GM18519 (cell line): ENCODE measurements around the gene SIM2.

Experiments
- ATAC-seq: cut with Tn5 transposase; IDR thresholded peaks from one replicate; pipeline ENCODE4 v1.9.1; 2021; ENCODE audit warnings: mild to moderate bottlenecking, moderate library complexity; ENCODE audit not compliant: unreplicated experiment, low FRiP score

Gene SIM2

DNA sequence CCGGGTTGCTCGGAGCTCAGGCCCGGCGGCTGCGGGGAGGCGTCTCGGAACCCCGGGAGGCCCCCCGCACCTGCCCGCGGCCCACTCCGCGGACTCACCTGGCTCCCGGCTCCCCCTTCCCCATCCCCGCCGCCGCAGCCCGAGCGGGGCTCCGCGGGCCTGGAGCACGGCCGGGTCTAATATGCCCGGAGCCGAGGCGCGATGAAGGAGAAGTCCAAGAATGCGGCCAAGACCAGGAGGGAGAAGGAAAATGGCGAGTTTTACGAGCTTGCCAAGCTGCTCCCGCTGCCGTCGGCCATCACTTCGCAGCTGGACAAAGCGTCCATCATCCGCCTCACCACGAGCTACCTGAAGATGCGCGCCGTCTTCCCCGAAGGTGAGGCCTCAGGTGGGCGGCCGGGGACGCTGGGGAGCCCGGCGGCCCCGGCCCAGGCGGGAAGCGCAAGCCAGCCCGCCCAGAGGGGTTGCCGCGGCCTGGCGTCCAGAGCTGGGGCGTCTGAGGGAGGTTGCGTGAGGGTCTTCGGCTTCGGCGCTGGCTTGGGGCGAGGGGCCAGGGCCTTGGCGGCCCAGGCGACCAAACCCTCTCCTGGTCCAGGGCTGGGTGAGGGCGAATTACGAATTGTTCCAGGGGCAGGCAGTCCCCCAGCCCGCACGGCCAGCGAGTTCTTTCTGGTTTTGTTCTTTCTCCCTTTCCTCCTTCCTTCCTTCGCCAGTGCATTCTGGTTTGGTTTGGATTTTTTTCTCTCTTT, 805 bp downstream of the SIM2 start:
- no peak for ATAC-seq

DNA sequence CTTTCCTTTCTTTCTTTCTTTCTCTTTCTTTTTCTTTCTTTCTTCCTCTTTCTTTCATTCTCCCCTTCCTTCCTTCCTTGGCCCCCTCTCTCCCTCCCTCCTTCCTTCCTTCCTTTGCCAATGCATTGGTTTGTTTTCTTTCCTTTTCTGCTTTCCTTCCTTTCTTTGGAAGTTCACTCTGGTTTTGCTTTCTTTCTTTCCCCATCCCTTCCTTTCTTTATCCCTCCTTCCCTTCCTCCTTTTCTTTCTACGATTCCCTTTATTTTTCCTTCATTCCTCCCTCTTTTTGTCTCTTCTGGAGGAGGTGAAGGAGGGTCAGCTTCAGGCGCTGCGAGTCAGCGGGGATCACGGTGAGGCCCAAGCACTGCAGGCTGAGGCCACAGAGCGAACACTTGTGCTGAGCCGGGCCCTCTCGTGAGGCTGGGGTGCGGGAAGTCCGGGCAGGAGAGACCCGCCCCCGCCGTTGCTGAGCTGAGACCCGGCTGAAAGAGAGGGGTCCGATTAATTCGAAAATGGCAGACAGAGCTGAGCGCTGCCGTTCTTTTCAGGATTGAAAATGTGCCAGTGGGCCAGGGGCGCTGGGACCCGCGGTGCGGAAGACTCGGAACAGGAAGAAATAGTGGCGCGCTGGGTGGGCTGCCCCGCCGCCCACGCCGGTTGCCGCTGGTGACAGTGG, 1.5 kb downstream of the SIM2 start:
- no peak for ATAC-seq

DNA sequence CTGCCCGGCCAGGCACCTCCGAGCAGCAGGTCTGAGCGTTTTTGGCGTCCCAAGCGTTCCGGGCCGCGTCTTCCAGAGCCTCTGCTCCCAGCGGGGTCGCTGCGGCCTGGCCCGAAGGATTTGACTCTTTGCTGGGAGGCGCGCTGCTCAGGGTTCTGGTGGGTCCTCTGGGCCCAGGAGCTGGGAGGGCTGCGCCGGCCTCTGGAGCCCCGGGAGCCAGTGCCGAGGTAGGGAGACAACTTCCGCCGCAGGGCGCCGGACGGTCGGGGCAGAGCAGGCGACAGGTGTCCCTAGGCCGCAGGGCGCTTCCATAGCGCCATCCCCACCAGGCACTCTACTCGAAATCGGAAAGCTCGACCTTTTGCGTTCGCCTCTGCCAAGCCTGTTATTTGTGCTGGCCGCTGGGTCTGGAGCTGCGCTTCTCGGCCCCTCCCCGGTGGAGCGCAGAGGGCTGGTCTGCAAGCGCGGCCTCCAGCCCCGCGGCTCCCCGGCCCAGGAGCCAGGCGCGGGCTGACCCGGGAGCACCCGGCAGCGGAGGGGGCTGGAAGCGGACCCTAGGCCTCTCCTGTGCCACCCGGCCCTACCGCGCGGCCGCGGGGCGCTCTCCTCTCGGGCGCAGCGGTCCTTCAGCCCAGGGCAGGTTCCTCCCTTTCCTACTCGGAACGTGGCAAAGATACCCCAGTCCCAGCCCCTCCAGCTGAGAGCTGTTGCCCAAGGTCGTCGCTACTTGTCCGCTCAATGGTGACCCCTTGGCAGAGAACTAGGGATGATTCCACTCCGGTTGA, 2.2 kb downstream of the SIM2 start:
- no peak for ATAC-seq

DNA sequence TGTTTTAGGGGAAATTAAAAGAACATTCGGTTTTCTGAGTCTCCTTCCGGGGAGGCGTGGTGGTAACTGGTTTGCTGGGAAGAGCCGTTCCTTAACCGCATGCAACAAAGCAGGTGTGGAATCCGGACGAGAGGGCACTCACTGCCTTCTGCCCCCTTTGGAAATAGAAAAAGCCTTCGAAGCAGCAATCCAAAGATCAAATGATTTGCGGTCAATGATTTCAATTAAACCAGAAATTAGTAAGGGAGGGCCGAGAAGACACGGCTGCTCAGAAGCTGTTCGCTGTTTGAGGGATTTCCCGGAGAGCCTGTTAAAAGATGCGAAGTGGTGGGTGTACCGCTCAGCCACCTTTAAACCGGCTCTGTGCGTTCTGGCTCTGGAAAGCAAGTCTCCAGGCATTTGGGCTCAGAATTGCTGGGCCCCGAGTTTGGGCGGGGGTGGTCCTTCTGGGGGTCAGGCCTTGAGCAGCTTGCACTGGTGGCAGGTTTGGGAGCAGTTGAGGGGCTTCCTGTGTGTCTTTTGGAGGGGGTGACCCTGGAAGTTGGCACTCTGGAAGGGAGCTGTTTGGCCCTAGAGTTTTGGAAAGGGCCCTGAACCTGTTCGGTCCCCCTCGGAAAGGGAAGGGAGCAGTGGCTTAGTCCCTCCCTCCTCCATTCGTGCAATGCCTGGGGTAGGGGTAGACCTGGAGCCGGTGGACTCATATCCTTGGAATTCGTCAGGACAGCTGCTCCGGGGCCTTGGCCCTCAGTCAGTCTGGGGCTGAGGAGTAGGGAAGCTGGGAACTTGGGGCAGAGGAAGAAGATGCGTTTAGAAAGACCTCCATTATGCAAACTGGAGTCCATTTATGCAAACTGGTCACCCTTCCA, 3.1 kb downstream of the SIM2 start:
- no peak for ATAC-seq

DNA sequence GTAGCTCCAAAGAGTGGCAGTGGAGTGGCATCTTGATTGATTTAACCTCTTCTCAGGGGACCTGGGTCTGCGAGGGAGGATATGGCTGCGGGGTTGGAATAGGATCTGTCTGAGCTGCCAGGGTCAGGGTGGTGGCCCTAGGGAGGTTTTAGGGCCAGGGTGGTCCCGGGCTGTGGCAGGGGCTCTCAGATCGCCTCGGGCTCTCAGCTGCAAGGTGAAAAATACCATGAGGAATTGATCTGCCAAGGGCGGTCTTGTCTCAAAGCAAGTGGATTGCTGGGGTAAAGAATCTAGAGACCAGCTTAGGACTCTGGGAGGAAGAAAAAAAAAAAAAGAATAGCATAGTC, 3.7 kb downstream of the SIM2 start:
- ATAC-seq, result no peak

DNA sequence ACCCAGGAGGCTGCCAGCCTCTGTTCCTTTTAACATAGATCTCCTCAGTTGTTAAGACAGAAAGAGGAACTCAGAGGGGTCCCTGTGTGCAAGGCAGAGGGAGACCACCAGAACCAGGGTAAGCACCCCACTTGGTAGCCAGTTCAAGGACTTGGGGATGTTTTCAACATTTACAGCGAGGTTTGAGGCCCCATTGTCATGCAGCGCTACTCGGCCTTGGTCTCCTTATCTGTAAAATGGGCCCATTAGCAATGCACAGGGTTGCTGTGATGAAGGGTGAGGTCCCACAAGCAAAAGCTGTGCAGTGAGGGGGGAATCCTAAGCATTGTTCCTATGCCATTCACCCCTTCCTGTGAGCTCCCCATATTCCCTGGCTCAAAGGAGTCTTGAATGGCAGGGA, 4.2 kb downstream of the SIM2 start:
- no peak for ATAC-seq

DNA sequence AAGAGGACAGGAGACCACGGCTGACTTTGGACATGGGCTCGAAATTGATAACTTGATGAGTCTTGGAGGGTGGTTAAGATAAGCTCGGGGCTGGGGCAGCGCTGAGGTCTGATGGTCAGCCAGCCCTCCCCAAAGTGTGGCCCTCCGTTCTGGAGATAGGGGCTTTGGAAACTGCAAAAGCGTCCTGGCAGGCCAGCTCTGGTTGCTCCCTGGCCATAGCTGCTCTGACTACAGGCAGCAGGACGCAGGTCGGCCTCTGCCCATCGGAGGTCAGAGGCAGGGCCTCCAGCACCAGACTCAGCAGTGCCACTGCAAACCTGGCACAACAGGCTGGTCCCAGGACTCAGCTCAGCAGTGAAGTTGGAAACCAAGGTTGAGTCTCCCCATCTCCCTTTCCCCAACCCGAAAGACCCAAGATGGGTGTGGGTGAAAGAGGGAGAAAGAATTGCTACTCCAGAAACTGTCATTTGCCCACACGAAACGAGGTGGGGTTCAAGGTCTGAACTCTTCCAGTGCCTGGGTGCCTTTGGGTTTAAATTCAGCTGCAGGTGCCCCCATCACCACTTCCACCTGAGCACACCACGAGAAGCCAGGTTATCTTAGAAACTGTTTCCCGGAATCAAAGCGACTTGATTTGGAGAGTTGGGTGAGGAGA, 4.8 kb downstream of the SIM2 start:
- no peak for ATAC-seq

DNA sequence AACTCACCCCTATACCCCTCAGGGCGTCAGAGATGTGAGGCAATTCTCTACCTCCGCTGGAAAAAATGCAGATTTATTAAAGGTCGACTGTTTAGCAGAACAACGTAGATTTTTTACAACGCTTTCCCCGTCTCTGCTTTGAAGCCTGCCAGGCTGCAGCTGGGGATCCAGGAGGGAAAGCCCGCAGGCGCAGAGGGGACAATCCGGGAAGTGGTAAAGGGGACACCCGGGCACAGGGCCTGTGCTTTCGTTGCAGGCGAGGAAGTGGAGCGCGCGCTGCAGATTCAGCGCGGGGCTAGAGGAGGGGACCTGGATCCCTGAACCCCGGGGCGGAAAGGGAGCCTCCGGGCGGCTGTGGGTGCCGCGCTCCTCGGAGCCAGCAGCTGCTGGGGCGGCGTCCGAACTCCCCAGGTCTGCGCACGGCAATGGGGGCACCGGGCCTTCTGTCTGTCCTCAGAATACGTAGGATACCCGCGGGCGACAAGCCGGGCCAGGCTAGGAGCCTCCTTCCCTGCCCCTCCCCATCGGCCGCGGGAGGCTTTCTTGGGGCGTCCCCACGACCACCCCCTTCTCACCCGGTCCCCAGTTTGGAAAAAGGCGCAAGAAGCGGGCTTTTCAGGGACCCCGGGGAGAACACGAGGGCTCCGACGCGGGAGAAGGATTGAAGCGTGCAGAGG, 5.5 kb downstream of the SIM2 start:
- ATAC-seq, result no peak

DNA sequence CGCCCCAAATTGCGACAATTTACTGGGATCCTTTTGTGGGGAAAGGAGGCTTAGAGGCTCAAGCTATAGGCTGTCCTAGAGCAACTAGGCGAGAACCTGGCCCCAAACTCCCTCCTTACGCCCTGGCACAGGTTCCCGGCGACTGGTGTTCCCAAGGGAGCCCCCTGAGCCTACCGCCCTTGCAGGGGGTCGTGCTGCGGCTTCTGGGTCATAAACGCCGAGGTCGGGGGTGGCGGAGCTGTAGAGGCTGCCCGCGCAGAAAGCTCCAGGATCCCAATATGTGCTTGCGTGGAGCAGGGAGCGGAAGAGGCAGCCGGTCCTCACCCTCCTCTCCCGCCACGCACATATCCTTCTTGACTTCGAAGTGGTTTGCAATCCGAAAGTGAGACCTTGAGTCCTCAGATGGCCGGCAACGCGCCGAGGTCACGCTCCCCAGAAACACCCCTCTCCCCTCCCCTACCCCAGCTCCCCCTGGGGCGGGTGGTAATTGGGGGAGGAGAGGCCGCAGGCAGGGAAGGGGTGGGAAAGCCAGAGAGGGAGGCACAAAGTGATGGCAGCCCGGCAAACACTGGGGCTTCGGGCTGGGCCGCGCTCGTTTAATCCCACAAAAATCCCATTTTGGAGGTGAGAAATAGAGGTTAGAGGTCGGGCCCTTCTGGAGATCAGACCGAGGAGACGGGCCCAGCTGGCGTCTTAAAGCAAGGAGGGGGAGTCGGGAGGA, 6.2 kb downstream of the SIM2 start:
- no peak for ATAC-seq

DNA sequence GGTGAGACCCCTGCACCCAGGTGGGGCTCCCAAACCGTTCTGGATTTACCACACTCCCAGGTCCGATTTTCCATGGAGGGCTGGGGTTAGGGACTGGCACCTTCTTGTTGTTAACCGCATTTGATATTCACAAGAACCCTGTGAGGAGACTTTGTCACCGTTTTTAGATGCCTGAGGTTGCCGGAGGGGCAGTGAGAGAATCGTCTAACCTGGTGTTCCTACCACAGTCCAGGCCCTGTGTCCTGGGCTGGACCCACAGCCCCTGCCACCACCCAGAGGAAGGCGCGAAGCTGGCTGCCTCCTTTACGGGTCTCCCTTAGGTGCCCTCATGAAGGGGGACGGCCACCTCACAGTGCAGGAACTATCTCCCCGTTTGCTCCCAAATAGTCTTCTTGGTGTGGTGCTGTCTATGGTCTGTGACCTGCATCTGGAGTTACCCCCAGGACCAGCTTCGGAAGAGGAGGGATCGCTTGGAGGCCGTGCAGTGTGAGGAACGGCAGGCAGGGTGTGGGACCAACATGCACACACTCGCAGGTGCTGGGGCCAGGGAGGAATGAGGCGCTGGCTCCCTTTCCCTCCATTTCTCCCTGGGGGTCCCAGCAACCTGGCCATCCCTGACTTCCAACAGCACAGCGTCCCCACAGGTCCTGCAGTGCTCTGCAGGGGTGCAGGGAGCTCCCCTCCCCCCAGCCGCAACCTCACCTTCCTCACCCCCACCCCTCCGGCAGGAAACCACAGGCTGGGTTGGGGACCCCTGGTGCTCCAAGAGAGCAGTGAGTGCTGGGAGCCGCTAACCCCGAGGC, 7.0 kb downstream of the SIM2 start:
- no peak for ATAC-seq

DNA sequence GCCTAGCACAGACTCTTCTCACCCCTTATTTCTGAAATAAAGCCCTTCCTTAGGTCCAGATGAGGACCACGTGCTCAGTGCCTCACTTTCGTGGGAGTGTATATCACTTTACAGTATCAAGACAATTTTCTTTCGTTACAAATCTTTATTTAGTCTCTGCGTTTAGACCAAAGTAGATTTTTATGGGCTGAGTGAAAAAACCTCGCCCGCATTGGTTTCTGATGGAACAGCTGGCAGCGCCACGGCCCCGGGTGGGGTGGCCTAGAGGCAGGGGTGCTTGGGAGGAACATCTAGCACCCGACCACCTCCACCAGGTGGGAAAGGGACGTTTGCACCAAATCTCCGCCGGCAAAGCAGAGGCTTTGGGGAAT, 7.6 kb downstream of the SIM2 start:
- ATAC-seq, result no peak

DNA sequence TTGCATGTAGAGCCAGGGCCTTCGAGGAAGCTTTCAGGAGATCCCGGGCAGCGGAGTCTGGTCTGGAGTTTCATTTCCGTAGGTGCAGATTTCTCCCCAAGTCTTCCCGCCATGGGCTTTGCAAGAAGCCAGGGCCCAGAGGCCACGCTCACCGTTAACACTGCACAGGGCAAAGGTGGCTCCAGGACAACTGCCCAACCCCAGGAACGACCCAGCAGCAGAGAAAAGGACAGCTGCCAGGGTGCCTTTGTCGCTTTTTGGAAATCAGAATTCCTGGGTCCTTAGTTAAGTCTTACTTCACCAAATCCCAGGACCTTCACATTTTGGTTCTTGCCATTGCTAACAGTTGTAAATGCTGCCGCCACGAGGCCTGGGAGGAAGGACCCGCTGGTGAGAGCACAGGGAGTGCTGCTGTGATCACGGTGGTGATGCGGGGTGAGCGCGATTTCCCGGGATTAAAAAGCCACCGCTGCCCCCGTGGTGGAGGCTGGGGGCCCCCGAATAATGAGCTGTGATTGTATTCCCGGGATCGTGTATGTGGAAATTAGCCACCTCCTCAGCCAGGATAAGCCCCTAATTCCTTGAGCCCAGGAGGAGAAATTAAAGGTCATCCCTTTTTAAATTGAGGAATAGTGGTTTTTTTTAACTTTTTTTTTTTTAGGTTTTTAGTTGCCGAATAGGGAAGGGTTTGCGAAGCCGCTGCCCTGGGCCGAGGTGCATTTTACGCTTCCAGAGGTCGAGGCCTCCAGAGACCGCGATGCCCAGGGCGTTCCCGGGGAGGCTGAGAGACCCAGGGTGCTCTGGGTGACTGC, 8.2 kb downstream of the SIM2 start:
- no peak for ATAC-seq

DNA sequence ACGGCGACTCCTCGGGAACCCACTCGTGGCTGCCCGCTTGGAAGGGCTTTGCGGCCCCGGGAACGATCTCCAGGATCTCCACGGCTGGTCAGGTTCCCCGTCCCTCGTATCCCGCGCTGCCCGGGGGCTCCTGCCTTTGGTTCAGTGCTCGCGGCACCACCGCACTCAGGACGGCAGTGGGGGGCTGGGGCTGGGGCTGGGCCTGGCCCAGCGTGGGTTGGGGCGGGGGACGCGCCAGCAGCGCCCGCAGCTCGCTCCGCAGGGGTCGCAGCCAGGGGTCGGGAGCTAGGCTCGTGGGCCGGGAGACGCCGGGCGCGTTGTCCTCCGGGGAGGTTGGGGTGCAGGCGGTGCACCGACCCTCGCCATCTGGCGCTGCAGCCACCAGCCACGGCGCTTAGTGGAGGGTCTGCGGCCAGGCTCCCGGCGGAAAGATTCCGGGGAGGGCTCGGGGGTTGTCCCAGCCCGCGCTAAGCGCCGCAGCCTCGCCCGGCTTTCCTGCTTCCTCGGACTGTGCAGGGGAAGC, 8.9 kb downstream of the SIM2 start:
- no peak for ATAC-seq

DNA sequence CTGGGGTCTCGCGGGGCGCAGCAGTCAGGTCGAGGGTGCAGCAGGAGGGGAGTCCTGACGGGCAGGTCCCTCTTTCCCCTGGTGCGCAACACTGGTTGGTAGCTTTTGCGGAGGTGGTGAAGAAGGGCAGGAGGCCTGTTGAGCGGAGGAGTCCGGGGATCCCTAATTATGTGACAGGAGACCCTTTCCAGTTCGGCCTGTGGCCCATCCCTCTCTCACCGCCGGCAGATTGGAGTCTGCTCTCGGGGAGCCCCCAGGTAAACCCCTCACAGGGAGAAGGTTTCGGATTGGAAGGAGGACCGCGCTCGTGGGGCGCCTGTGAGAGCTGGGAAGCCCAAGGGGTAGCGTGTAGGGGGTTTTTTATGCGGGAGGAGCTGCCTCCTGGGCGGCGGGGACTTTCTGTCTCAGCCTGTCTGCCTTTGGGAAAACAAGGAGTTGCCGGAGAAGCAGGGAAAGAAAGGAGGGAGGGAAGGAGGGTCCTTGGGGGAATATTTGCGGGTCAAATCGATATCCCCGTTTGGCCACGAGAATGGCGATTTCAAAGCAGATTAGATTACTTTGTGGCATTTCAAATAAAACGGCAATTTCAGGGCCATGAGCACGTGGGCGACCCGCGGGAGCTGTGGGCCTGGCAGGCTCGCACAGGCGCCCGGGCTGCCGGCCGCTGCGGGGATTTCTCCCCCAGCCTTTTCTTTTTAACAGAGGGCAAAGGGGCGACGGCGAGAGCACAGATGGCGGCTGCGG, 9.5 kb downstream of the SIM2 start:
- ATAC-seq, result no peak

DNA sequence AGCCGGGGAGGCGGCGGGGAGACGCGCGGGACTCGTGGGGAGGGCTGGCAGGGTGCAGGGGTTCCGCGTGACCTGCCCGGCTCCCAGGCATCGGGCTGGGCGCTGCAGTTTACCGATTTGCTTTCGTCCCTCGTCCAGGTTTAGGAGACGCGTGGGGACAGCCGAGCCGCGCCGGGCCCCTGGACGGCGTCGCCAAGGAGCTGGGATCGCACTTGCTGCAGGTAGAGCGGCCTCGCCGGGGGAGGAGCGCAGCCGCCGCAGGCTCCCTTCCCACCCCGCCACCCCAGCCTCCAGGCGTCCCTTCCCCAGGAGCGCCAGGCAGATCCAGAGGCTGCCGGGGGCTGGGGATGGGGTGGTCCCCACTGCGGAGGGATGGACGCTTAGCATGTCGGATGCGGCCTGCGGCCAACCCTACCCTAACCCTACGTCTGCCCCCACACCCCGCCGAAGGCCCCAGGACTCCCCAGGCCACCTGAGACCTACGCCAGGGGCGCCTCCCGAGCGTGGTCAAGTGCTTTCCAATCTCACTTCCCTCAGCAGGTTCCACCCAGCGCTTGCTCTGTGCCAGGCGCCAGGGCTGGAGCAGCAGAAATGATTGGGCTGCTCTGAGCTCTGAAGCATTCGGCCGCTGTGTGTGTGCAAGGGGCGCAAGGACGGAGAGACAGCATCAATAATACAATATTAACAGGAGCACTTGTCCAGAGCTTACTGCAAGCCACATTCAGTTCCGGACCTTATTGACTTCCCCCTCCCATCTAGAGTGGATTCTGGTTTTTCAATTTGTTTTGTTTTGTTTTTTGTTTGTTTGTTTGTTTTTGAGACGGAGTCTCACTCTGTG, 10.3 kb downstream of the SIM2 start:
- ATAC-seq, result no peak
